Activated CD8-positive, alpha-beta memory T cell treated with anti-CD3 and anti-CD28 coated beads, Interleukin-2, amount 50 U/mL, for 1 hour (primary cell): ENCODE results near the gene LYPD8.
"Not testable (repeated sequence)": the region's sequence is repeated elsewhere in the genome, so short reads cannot be mapped to it uniquely, and the experiment has no call there.

Experiments used
- DNase-seq: peaks from one replicate; pipeline ENCODE4 v3.0.0-alpha.2; 2020; ENCODE audit errors: extremely low read depth

The LYPD8 gene

GRCh38 chr1:248755517-248755916 is at the start of gene LYPD8:
LYPD8 (minus strand) TSS chr1:248755759; CDS start chr1:248751081, 4,678 bp downstream.
- no peak for DNase-seq

GRCh38 chr1:248804771-248805681 is 49.5 kb upstream of the LYPD8 start:
- DNase-seq, result no peak

GRCh38 chr1:248803501-248803900 is 47.9 kb upstream of the LYPD8 start:
- DNase-seq, result not testable (repeated sequence)

- DNase-seq, result no peak
Measured at GRCh38 chr1:248802454-248802853, 46.9 kb upstream of the LYPD8 start.

GRCh38 chr1:248800459-248800858 is 44.9 kb upstream of the LYPD8 start:
- DNase-seq, result no peak

GRCh38 chr1:248798791-248799190 is 43.2 kb upstream of the LYPD8 start:
- no peak for DNase-seq

GRCh38 chr1:248794663-248795062 is 39.1 kb upstream of the LYPD8 start:
- not testable (repeated sequence) for DNase-seq

GRCh38 chr1:248793592-248793991 is 38.0 kb upstream of the LYPD8 start:
- no peak for DNase-seq

- DNase-seq, result no peak
Measured at GRCh38 chr1:248792342-248792741, 36.8 kb upstream of the LYPD8 start.

- DNase-seq, result no peak
Measured at GRCh38 chr1:248791010-248791409, 35.5 kb upstream of the LYPD8 start.

GRCh38 chr1:248790456-248790855 is 34.9 kb upstream of the LYPD8 start:
- no peak for DNase-seq

GRCh38 chr1:248789337-248789736 is 33.8 kb upstream of the LYPD8 start:
- not testable (repeated sequence) for DNase-seq

GRCh38 chr1:248788327-248788726 is 32.8 kb upstream of the LYPD8 start:
- no peak for DNase-seq

GRCh38 chr1:248787430-248787829 is 31.9 kb upstream of the LYPD8 start:
- no peak for DNase-seq

GRCh38 chr1:248786156-248786555 is 30.6 kb upstream of the LYPD8 start:
- DNase-seq, result no peak

GRCh38 chr1:248783367-248783766 is 27.8 kb upstream of the LYPD8 start:
- DNase-seq, result no peak

- DNase-seq, result no peak
Measured at GRCh38 chr1:248782416-248783141, 27.0 kb upstream of the LYPD8 start.

GRCh38 chr1:248779350-248779749 is 23.8 kb upstream of the LYPD8 start:
- DNase-seq, result no peak

- no peak for DNase-seq
Measured at GRCh38 chr1:248778906-248779305, 23.3 kb upstream of the LYPD8 start.

GRCh38 chr1:248776991-248777390 is 21.4 kb upstream of the LYPD8 start:
- DNase-seq, result no peak

- no peak for DNase-seq
Measured at GRCh38 chr1:248775441-248775840, 19.9 kb upstream of the LYPD8 start.

- DNase-seq, result no peak
Measured at GRCh38 chr1:248759644-248760043, 4.1 kb upstream of the LYPD8 start.

GRCh38 chr1:248758352-248758751 is 2.8 kb upstream of the LYPD8 start:
- DNase-seq, result no peak
